ENCODE results near the gene POLL. TPM values are rescaled to one million over a fixed set of nuclear protein-coding genes. Genes with fewer than 3 reads are reported as not detected.
A peak's percentile ranks its signal among the peaks of the same experiment; 100 is the strongest.
"Not testable (repeated sequence)": the region's sequence is repeated elsewhere in the genome, so short reads cannot be mapped to it uniquely, and the experiment has no call there.

POLL gene
- total RNA-seq, 2 donors from 2014 or later: 31.4 to 43.0 TPM

DNA sequence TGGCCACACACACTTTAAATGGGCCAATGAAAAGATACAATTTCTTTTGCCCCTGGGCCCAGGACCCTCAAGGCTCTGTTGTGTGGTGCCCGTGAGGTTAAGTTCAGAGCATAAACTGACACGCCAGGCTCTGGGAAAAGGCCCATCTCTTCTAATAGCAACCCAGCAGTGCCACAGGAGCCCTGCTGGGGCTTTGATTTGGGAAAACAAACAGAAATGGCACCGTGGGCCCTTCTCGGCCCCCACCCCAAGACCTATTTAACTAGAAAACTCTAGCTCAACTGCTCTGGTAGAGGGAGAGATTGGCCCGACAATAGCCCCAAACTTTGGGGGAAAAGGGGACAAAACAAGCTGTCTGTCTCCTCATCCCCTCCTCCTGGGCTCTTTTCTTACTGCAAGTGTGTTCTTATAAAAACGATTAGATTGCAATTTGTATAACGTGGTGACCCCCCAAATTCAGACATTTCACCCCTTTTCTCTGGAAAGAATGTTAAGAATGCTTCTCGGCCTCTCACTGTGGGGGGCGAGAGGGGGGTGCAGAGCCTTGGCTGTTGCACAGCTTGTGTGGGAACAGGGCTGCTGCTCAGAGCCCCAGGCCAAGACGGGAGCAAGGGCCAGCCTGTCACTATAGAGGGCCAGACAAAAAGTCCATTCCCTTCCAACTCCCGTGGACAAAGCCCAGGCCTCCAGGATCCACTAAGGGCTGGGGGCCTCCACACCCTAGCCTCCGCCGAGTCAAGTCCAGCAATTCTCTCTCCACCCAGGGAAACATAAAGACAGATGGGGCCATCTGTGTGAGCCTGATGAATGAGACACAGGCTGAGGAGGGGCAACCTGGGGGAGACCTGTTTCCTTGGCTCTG lies 26.8 kb upstream of the POLL start:
- ATAC-seq (no peak), DNase-seq (ENCODE audit: low spot score in 2 of 2) (no peak)
- Mint-ChIP-seq H3K9me3 (no peaks in the 10 kb centered on the region), H3K27ac (peak overlapping the region; percentile 36 to 70), H3K36me3 (no peaks in the 10 kb centered on the region)

- Mint-ChIP-seq H3K9me3 (no peaks in the 10 kb centered on the region), H3K36me3 (no peaks in the 10 kb centered on the region), H3K27ac (peak overlapping the region; percentile 55 to 70)
- ATAC-seq: no peak
- no peak for DNase-seq (ENCODE audit: low spot score in 2 of 2)
Observed at GRCh38 chr10:101613646-101614045, 25.6 kb upstream of the POLL start.

GRCh38 chr10:101612872-101613271 lies 24.8 kb upstream of the POLL start:
- no peak overlapping the region for H3K27ac Mint-ChIP-seq
- ATAC-seq: no peak

GRCh38 chr10:101612086-101612485 lies 24.0 kb upstream of the POLL start:
- Mint-ChIP-seq H3K9me3 (no peaks in the 10 kb centered on the region), H3K27ac (peak overlapping the region; percentile 78 to 96), H3K36me3 (no peaks in the 10 kb centered on the region)
- no peak for DNase-seq (ENCODE audit: low spot score in 2 of 2)
- ATAC-seq: peak in 1 of 2 donors; percentile 6

More at GRCh38 chr10:101612872-101613271, 24.8 kb upstream of the POLL start:
- H3K36me3 Mint-ChIP-seq: no peaks in the 10 kb centered on the region
- no peaks in the 10 kb centered on the region for H3K9me3 Mint-ChIP-seq
- DNase-seq (ENCODE audit: low spot score in 2 of 2): no peak

DNA sequence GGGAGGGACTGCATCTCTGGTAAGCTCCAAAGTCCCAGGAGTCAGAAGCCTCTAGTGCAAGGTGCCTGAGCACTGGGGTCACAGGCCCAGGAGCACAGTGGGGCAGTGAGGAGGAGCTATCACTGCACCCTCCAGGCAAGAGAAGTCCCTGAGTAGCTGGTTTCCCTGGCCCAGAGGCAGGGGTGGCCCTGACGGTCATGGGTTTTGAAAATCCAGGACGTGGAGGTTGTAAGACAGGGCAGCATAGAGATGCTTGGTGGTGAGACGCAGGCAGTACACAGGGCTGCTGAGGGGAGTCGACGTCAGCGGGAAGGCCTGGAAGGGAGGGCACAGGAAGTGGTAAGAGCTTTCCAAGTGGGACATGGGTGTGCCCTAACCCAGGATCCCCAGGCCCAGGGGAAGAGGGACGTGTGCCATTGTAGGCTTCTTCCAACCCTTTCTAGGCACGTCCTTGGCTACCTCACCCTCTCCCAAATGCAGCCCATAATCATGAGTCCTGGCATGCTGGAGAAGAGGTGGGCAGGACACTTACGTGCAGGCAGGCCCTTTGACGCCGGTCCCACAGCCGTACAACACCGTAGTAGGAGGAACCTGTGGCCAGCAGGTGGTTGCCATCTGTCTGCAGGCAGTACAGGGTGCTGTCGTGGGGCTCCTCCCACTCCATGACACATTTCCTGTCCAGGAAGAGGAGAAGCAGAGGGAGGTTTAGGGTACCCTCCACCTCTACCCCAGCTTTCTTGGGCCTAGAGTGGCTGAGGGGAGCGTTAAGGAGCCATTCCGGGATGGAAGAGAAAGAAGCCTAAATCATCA lies 23.2 kb upstream of the POLL start:
- Mint-ChIP-seq H3K36me3 (no peaks in the 10 kb centered on the region), H3K27ac (peak overlapping the region; percentile 78 to 96), H3K9me3 (no peaks in the 10 kb centered on the region)
- DNase-seq (ENCODE audit: low spot score in 2 of 2): no peak
- peak; percentile 62 to 68 for ATAC-seq

DNA sequence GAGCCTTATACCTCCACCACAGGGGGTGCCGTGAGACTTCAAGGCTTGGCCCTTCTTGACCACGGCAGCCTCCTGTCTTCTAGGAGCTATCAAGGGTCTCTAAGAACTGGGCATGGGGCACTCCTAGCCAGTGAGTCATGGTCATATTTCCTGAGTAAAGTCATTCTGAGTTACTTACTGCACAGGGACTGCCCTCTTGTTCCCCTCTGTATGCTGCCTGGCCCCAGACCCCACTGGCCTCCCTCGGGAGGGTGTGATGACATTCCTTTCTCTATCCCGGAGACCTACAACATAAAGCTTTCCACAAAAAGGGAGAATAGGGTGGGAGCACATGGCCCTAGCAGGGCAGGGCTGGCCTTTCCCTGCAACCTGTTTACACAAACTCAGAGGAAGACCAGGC lies 21.4 kb upstream of the POLL start:
- DNase-seq (ENCODE audit: low spot score in 2 of 2) (no peak), ATAC-seq (no peak)
- no peaks in the 10 kb centered on the region for H3K36me3 Mint-ChIP-seq
- no peaks in the 10 kb centered on the region for H3K9me3 Mint-ChIP-seq
- peak overlapping the region; percentile 11 to 54 for H3K27ac Mint-ChIP-seq

- DNase-seq (ENCODE audit: low spot score in 2 of 2): no peak
- ATAC-seq: no peak
- H3K36me3 Mint-ChIP-seq: no peaks in the 10 kb centered on the region
- H3K9me3 Mint-ChIP-seq: no peaks in the 10 kb centered on the region
- no peak overlapping the region for H3K27ac Mint-ChIP-seq
Observed at GRCh38 chr10:101607124-101607523, 19.1 kb upstream of the POLL start.

DNA sequence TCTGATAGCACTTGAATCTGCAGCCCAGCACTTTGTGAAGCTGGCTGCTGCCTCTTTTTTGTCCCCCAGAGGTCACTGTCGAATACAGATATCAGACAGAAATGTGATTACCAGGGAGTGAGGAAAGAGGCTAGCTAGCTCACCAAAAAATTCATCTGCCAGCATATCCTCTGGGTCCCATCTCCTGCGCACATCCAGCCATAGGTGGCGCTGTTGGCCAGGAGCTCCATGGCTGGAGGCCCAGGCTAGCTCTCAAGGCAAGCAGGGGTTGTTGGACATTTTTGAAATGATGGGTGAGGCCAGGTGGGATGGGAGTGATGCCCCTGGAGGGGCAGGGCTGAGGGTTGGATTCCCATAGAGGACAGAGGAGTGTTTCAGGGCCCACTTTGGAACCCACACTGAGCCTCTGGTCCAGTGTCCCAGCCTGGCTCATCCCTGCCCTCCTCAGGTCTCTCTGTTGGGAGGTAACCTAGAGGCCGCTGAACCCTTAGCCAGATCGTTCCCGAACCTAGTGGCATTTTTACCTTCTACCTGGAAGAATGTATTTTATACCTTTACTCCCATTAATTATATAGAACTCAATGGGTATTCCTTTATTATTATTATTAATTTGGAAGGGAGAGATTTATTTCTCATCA lies 14.8 kb upstream of the POLL start:
- H3K36me3 Mint-ChIP-seq: no peaks in the 10 kb centered on the region

DNA sequence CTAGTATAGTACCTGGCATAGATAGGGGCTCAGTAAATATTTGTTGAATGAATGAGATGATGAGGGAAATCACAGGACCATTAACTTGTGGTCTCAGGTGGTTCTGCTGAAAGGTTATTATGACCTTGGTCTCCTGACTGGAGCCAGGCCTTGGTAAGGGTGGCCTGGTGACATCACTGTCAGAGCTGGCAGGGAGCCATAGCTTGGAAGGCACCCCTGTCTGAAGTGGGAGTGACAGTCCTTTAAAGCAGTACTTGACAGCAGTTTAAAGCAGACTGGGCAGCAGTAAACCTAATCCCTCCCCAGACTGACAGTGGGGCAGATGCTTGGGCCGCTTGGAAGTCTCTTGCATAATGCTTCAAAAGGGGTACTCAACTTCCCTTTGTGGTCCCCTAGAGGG lies 13.5 kb upstream of the POLL start:
- Mint-ChIP-seq H3K36me3 (no peaks in the 10 kb centered on the region), H3K9me3 (no peaks in the 10 kb centered on the region), H3K27ac (peak overlapping the region in 1 of 2 donors; percentile 35)
- ATAC-seq: no peak
- no peak for DNase-seq (ENCODE audit: low spot score in 2 of 2)

More for the DNA sequence above, 14.8 kb upstream of the POLL start:
- ATAC-seq (peak; percentile 92 to 96), DNase-seq (ENCODE audit: low spot score in 2 of 2) (peak; percentile 74 to 76)
- H3K27ac Mint-ChIP-seq: no peak overlapping the region
- H3K9me3 Mint-ChIP-seq: no peaks in the 10 kb centered on the region

GRCh38 chr10:101597091-101597900 lies 9.2 kb upstream of the POLL start:
- Mint-ChIP-seq H3K9me3 (no peaks in the 10 kb centered on the region), H3K27ac (no peak overlapping the region), H3K36me3 (no peaks in the 10 kb centered on the region)
- DNase-seq (ENCODE audit: low spot score in 2 of 2): no peak
- no peak for ATAC-seq

DNA sequence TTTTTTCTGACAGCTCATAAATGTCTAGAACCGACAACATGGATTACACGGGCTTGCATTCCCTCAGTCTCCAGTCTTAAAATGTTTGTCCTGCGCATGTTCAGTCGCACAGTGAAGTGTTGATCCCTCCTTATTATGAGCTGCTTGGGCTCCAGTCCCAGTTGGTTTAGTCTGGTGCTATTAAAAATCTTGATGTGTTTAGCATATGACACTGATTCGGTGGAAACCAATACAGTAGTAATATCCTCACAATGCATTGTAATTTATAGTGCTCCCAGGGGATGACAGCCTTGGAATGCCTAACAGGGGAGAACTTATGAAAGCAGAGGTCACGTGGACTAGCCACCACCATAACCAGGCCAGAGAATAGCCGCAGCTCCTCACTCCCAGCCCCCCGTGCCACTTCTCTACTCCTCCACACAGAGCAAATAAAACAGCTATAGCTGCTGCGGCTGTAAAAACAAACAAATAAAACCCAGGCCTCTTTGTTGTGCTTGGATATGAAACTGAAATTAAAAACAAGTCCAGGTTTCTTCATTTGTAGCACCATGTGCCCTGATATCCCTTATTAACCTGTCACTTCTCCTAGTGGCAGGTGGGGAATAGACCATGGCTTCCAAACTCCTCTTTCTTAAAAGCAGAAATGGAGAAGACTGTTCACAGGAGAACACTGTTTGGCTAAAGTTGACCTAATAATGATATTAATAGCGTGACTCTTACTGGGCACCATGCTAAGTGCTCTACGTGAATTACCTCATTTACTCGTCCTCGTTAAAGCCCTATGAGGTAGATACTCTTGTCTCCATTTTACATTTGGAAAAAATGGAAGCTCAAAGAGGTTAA lies 7.8 kb upstream of the POLL start:
- no peak for DNase-seq (ENCODE audit: low spot score in 2 of 2)
- H3K9me3 Mint-ChIP-seq: no peaks in the 10 kb centered on the region
- H3K36me3 Mint-ChIP-seq: no peaks in the 10 kb centered on the region
- no peak for ATAC-seq
- no peak overlapping the region for H3K27ac Mint-ChIP-seq

- H3K36me3 Mint-ChIP-seq; H3K27ac Mint-ChIP-seq; DNase-seq (ENCODE audit: low spot score in 2 of 2); ATAC-seq; H3K9me3 Mint-ChIP-seq: not testable (repeated sequence)
Observed at GRCh38 chr10:101593331-101593730, 5.3 kb upstream of the POLL start.

- Mint-ChIP-seq H3K9me3 (no peaks in the 10 kb centered on the region), H3K27ac (peak overlapping the region; percentile 90 to 92), H3K36me3 (no peaks in the 10 kb centered on the region)
- DNase-seq (ENCODE audit: low spot score in 2 of 2) (no peak), ATAC-seq (no peak)
Observed at GRCh38 chr10:101588879-101589278, 822 bp upstream of the POLL start.

- no peak for ATAC-seq
- H3K36me3 Mint-ChIP-seq: no peaks in the 10 kb centered on the region
- DNase-seq (ENCODE audit: low spot score in 2 of 2): no peak
- no peaks in the 10 kb centered on the region for H3K9me3 Mint-ChIP-seq
- peak overlapping the region in 1 of 2 donors; percentile 90 for H3K27ac Mint-ChIP-seq
Observed at GRCh38 chr10:101585841-101586240, 2.2 kb downstream of the POLL start.

DNA sequence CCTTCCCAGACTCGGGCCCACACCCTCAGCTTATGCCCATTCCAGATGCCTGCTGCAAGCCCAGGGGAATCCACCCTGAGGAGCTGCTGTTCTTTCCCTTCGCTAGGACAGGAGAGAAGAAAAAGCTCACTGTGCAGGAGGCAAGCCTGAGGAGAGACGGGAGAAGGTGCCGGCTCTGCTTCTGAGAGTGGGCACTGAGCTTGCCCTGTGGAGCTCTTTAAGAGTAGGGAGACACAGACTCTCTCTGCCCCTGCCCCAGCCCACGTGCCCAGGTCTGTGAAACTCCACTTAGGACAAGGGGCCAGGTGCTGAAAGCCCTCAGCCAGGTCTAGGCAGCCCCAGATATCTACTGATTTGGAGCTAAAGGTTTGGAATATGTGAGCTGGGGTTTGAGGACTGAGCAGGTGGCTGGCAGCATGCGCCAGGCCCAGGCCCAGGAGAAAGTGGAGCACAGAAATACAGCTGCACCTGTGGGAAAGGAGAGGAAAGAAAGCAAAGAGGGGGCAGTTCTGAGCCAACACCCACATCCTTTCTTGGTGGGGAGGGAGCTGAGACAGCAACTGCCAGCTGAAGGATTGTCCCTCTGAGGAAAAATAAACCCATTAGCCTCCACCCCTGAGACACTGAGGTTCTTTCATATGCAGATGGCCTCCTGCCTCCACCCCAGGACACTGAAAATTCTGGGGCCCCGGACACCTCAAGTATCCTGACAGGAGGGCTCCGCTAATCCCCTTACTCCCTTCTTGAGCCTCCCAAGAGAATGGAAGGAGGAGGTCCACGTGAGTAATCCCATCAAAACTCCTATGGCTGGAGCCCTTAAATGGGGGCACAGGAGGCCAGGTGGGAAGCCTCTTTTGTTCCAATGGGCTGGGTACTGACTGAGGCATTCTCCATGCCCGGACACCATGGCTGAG lies 7.3 kb downstream of the POLL start:
- H3K27ac Mint-ChIP-seq: peak overlapping the region in 1 of 2 donors; percentile 59
- H3K36me3 Mint-ChIP-seq: no peaks in the 10 kb centered on the region
- DNase-seq (ENCODE audit: low spot score in 2 of 2) (no peak), ATAC-seq (no peak)
- no peaks in the 10 kb centered on the region for H3K9me3 Mint-ChIP-seq
